GM19351 (cell line): ENCODE data around the gene LRRC18.

ENCODE experiments used
- ATAC-seq: cut with Tn5 transposase; IDR thresholded peaks from one replicate; pipeline ENCODE4 v1.9.1; 2021; ENCODE audit warnings: mild to moderate bottlenecking, moderate library complexity; ENCODE audit not compliant: unreplicated experiment

Gene LRRC18

GRCh38 chr10:48923748-48924147 is 15.9 kb downstream of the LRRC18 start:
- ATAC-seq, result no peak

DNA sequence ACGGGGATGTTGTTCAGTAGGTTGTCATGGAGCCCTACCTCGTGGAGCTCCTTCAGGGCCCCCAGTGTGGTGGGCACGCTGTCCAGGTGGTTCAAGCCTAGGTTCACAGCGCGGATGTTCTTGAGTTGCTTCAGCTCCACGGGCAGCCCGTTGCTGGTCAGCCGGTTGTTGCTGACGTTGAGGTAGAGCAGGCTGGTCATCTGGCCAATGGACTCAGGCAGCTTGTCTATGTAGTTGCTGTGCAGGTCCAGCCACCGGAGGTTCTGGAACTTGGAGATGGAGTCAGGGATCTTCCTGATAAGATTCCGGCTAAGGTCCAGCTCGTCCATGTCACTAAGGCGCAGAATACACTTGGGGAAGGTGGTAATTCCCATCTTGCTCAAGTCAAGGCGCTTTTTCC is 26.0 kb downstream of the LRRC18 start:
- ATAC-seq, result no peak

DNA sequence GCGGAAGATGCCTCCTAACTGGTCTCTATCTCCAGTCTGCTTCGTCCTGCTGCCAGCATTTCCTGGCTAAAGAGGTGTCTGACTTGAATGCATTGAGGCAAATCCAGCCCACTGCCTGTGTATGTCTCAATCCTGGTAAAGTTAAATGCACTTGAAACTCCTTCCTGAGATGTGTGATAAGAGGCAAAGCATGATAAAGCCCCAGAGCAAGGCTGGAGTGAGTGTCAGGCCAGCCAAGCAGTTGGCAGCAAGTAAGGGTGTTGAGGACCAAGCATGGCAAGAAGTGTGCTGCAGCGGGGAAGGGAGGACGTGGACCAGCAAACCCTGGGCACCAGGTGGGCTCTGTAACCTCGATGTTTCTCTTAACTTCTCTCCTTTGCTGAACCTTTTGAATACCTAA is 29.1 kb downstream of the LRRC18 start:
- ATAC-seq, result no peak

- ATAC-seq, result peak; percentile 85
Observed at GRCh38 chr10:48907730-48908129, 31.9 kb downstream of the LRRC18 start.

DNA sequence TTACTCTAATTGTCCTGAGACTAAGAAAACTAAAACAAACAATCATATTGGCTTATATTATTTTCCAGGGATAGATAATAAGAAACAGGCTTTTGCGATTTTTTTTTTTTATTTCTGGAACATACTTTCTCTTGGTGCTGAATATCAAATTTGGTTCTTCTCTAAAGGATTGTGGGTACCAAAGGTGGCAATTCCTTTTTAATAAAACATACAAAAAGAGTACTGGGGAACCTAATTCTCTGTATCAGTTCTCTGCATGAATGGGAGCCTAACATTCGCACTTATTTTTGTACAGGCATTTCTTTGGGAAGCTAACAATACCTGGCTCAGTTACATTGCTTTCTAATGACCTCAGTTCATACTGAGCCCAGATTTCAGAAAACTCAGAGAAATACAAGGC is 32.8 kb downstream of the LRRC18 start:
- no peak for ATAC-seq

DNA sequence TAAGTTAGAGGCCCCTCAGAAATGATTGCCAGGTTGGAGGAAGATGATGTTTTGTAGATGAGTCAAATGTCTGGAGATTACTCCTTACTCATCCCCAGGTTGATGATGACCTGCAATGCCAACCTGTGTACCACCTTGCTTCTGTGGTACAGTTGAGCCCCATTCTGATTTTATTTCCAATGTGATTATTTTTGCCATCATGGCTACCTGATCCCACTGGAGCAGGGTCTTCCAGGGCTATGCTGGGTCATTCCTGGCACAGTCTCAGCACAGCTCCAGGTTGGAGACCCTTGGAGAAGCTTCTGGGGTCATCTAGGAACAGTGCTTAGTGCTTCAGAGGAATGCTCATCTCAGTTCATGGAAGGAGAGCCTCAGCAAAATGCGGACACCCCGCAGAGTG is 34.3 kb downstream of the LRRC18 start:
- no peak for ATAC-seq

- no peak for ATAC-seq
Observed at GRCh38 chr10:48904861-48905260, 34.8 kb downstream of the LRRC18 start.

- no peak for ATAC-seq
Observed at GRCh38 chr10:48903151-48903550, 36.5 kb downstream of the LRRC18 start.

DNA sequence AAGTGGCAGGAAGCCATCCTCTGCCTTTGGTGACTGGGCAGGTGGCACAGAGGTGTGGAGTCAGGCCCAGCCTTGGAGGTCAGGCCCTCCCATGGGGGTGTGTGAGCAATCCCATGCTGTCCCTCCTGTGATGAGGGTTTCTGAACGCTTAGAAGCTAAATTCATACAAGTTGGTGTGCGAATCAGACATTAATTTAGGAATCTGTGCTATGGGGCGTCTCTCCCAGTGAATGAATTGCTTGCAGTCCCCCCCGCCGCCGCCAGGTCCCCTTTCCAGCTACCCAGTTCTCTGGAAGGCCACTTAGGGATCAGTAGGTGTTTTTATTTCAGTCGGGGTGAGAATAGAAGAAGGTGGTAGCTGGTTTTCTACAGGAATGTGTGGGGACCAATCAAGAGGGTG is 37.5 kb downstream of the LRRC18 start:
- no peak for ATAC-seq

DNA sequence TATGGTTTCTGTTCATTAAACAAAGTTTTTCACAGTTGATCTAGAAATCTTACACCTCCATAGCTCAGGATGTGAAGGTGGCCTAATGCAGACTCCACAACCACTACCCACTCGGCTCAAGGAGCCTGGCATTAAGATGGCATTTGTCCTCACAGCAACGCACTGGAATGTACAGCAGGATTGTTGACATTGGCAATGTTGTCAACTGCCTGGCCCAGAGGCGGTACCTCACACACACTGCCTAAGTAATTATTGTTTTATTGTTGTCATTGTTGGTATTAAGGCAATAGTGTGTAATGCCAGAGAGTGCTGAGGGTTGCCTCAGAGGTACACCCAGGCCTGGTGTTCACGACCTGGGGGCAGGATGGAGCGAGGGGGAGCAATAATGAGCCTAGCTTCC is 38.3 kb downstream of the LRRC18 start:
- ATAC-seq, result no peak

GRCh38 chr10:48900371-48900801 is 39.3 kb downstream of the LRRC18 start:
- no peak for ATAC-seq

- no peak for ATAC-seq
Observed at GRCh38 chr10:48899781-48900180, 39.9 kb downstream of the LRRC18 start.

- no peak for ATAC-seq
Observed at GRCh38 chr10:48898426-48898825, 41.2 kb downstream of the LRRC18 start.

GRCh38 chr10:48897441-48897790 is 42.2 kb downstream of the LRRC18 start:
- no peak for ATAC-seq

- ATAC-seq, result no peak
Observed at GRCh38 chr10:48896756-48897440, 42.7 kb downstream of the LRRC18 start.

DNA sequence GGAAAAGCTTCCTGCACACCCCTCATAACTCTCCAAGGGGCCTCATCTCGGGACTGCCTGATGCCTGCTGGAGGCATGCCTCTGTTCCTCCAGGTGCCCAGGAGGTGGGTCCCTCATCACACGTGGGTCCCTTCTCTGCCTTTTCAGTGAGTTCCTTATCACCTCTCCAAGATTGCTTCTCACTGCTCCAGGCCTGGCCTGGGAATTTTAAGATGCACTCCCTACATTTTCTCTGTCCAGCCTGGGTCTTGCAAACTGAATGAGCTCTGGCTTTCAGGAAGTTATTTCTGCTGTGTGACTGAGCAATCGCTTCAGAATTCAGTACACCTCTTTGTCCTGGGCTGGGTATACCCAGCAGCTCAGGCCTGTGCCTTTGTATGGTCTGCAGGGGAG is 43.8 kb downstream of the LRRC18 start:
- ATAC-seq, result no peak

DNA sequence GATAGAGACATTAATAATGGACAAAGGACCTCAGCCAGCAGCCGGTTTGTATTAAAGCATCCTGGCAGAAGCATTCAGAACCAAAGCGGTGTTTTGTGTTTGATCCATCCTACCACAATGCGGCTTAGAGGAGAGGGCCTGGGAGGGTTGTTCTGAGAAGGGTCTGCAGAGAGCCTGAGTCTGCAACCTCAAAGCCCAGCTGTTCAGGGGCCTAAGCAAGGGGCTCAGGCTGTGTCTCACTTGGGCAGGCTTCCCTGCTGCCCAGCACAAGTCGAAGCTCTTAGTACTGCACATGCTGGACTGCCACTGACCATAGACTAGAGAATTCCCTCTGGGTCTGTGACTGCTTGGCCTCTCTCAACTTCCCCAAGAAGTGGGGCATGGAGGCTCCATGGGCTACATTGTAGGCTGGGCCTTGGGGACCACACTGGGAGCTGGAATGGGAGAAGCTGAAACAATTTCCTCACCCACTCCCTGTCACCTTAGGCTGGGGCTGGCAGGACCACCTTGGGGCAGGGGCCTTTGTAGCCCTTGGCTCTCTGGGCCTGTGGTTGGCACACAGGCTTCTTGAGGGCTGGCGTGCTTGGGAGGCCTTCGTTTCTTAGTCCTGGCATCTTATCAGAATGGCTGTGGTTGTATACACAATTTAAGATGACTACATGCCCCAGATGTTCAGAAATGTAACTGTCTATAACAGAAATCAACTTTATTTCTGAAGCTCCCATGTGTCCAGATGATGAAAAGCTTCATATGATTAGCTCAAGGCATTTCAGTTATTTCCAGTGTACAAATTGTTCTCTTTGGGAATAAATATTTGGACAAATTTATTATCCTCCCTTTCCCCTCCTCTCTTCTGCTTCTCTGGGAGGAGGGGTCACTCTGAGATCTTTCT is 44.5 kb downstream of the LRRC18 start:
- ATAC-seq, result no peak

DNA sequence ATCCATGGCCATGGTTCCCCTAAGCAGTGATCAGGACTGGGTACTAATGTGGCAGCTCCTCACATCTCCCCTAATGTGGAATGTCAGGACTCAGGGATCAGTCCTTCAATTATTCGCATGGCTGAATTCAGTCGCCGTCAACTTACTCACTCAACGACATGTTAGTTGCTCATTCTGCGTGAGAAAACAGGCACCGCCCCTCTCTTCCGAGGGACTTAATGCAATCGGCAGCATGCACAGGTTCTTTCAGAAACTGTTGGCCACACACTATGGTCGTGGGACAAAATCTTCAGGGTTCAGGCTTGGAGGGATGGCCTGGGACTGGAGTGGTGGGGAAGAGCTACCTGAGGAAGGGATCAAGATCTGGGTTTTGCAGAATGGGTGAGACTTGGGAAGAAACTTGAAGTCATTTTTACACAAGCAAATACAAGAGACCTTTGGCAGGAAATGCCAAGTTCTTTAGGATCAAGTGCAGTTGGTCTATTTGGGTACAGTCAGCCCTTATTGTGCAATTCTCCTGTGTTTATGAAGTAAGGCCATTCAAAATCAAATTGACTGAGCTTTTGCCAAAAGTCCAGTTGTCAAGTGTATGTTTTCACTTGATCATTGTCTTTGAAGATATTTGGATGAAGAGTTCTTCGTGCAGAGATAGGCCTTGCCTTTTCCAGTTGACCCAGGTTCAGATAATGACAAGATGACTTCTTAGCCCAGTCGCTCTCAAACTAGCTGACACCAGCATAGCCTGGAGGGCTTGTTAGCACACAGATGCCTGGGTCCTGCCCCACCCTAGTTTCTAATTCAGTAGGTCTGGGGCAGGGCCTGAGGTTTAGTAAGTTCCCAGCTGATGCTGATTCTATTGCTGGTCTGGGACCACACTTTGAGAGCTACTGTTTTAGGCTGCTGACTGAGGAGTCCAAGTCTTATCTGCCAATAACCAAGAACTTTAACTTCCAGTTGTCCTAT is 48.5 kb downstream of the LRRC18 start:
- ATAC-seq, result no peak

DNA sequence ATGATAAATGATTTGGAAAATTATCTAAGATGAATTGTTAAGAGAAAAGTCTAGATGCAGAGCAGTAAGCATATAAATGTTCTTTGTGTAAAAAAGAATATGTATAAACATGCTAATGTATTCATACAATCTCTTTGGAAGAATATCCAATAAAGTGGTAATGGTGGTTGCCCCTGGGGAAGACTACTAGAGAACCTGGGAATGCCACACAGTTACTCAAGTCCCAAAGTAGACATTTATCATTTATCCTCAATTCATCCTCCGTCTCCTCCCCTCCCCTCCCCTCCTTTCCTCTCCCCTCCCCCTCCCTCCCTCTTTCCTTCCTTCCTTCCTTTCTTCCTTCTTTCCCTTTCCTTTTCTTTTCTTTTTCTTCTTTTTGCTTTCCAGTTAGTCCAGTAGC is 51.7 kb downstream of the LRRC18 start:
- ATAC-seq, result no peak

- no peak for ATAC-seq
Observed at GRCh38 chr10:48885376-48885775, 54.3 kb downstream of the LRRC18 start.
